Keratinocyte (primary cell): ENCODE data around the gene FUBP1. TPM values are rescaled to one million over a fixed set of nuclear protein-coding genes. Genes with fewer than 3 reads are reported as not detected.
A peak's percentile ranks its signal among the peaks of the same experiment; 100 is the strongest.
"Not testable (repeated sequence)": the region's sequence is repeated elsewhere in the genome, so short reads cannot be mapped to it uniquely, and the experiment has no call there.

Source experiments
- DNase-seq: peaks from one replicate; pipeline ENCODE4 v3.0.0-alpha.2; 2011; ENCODE audit warnings: low read depth, missing footprints, low spot score
- FAIRE-seq: peaks from 2 replicates; lab custom pipeline; 2011; peaks lifted over from hg19 to GRCh38; lab: Jason Lieb, UNC
- H2AFZ ChIP-seq: 2 replicates; pipeline ENCODE4 v1.6.0; 2012; ENCODE audit warnings: low read length, control low read depth, inconsistent platforms; ENCODE audit not compliant: control insufficient read depth
- H3K27ac ChIP-seq: 2 replicates; pipeline ENCODE4 v1.5.1; 2011; ENCODE audit warnings: low read length; ENCODE audit not compliant: control insufficient read depth, insufficient read depth
- H3K27me3 ChIP-seq: 3 replicates; pipeline ENCODE4 v1.6.0; 2011; ENCODE audit warnings: low read length; ENCODE audit not compliant: control insufficient read depth, insufficient read depth; ENCODE audit errors: extremely low read depth
- H3K36me3 ChIP-seq, 2 experiments: 2 replicates in 1 of 2; 3 replicates in 1 of 2; pipeline ENCODE4 v1.5.1; 2011; ENCODE audit warnings: low read length in 2 of 2, mild to moderate bottlenecking in 1 of 2; ENCODE audit not compliant: control insufficient read depth in 2 of 2, insufficient read depth in 2 of 2; ENCODE audit errors: extremely low read depth in 1 of 2
- H3K4me1 ChIP-seq: 3 replicates; pipeline ENCODE4 v1.5.1; 2011; ENCODE audit warnings: low read length; ENCODE audit not compliant: control insufficient read depth, insufficient read depth; ENCODE audit errors: extremely low read depth
- H3K4me2 ChIP-seq: 3 replicates; pipeline ENCODE4 v1.6.0; 2011; ENCODE audit warnings: low read depth, low read length; ENCODE audit not compliant: control insufficient read depth, insufficient read depth; ENCODE audit errors: extremely low read depth
- H3K4me3 ChIP-seq, 3 experiments: fragments of 200-600 bp in 1 of 3; sonication (generic) in 1 of 3; 2 replicates in 2 of 3; 3 replicates in 1 of 3; pipeline ENCODE4 v1.5.1; 2011 to 2016; ENCODE audit warnings: low read length in 3 of 3, mild to moderate bottlenecking in 3 of 3, control low read depth in 2 of 3, inconsistent platforms in 1 of 3, low read depth in 1 of 3, mixed read lengths in 1 of 3, mixed run types in 1 of 3, moderate library complexity in 1 of 3; ENCODE audit not compliant: control insufficient read depth in 2 of 3, insufficient read depth in 2 of 3; ENCODE audit errors: extremely low read depth in 1 of 3
- H3K79me2 ChIP-seq: 2 replicates; pipeline ENCODE4 v1.6.0; 2012; ENCODE audit warnings: low read length; ENCODE audit not compliant: control insufficient read depth, insufficient read depth
- H3K9ac ChIP-seq: 3 replicates; pipeline ENCODE4 v1.6.0; 2011; ENCODE audit warnings: low read length; ENCODE audit not compliant: control insufficient read depth, insufficient read depth; ENCODE audit errors: extremely low read depth
- H3K9me1 ChIP-seq: 3 replicates; pipeline ENCODE4 v1.6.0; 2011; ENCODE audit warnings: low read length; ENCODE audit not compliant: control insufficient read depth, insufficient read depth; ENCODE audit errors: extremely low read depth
- H3K9me3 ChIP-seq: 2 replicates; pipeline ENCODE4 v1.5.1; 2012; ENCODE audit warnings: low read depth, low read length; ENCODE audit not compliant: control insufficient read depth
- H4K20me1 ChIP-seq: 3 replicates; pipeline ENCODE4 v1.6.0; 2011; ENCODE audit warnings: low read length; ENCODE audit not compliant: control insufficient read depth, insufficient read depth; ENCODE audit errors: extremely low read depth
- CTCF ChIP-seq, 3 experiments: IDR thresholded peaks in 1 of 3; conservative IDR thresholded peaks in 1 of 3; optimal IDR thresholded peaks in 1 of 3; 2 replicates in 2 of 3; 3 replicates in 1 of 3; pipeline versions ENCODE3 to v1.5.1; 2011; ENCODE audit warnings: low read length in 3 of 3, mild to moderate bottlenecking in 3 of 3, moderate library complexity in 2 of 3, control low read depth in 1 of 3, inconsistent platforms in 1 of 3; ENCODE audit not compliant: insufficient read depth in 2 of 3; ENCODE audit errors: extremely low read depth in 1 of 3
- EZH2 ChIP-seq: IDR thresholded peaks from one replicate; pipeline ENCODE4 v1.6.1; 2012; ENCODE audit warnings: inconsistent platforms, mild to moderate bottlenecking, low read length, moderate library complexity
- dilution Hi-C: fragments of 300-500 bp; cut with MboI; formaldehyde crosslinking; loops from one replicate; pipeline ENCODE4 v1.7.0; 2020; ENCODE audit warnings: low sequenced_read_pairs; ENCODE audit not compliant: extremely low pct_ligation_motif_present
- polyA minus RNA-seq, 3 experiments: library from RNA; depleted of rRNA, polyadenylated mRNA; stranded (reverse); fragments of >200 nt; gene quantifications; 1 replicate in 1 of 3; 2 replicates in 1 of 3; 3 replicates in 1 of 3; pipeline ENCODE4 v1.2.3, GENCODE V29; 2011
- polyA plus RNA-seq, 5 experiments: library from polyadenylated mRNA; depleted of rRNA in 3 of 5; stranded (reverse) in 3 of 5; stranded (forward) in 1 of 5; unstranded in 1 of 5; fragments of >200 nt; gene quantifications; 1 replicate in 1 of 5; 2 replicates in 3 of 5; 3 replicates in 1 of 5; pipeline versions ENCODE4 v1.2.1 to v1.2.3, GENCODE V29; 2011 to 2012; ENCODE audit warnings: missing spikeins in 2 of 5, low read depth in 1 of 5, low replicate concordance in 1 of 5

The FUBP1 gene
- polyA plus RNA-seq (97.2 to 137 TPM (median 112 TPM) in 3 replicates), polyA minus RNA-seq (68.7 to 119 TPM (median 94.6 TPM) in 3 replicates)
- 72.1 TPM for polyA plus RNA-seq (2011; ENCODE audit: low read depth)
- 52.4 and 67.8 TPM in 2 replicates for polyA plus RNA-seq (2011; cell fraction: cytosol; rRNA removed)
- 145 and 211 TPM in 2 replicates for polyA plus RNA-seq (2011; cell fraction: nucleus; rRNA removed)
- polyA plus RNA-seq (2012; ENCODE audit: low replicate concordance), result 70.7 and 95.3 TPM in 2 replicates
- polyA minus RNA-seq (2011; cell fraction: cytosol; rRNA and poly(A)+ RNA removed), result 60.6 TPM
- 81.6 and 126 TPM in 2 replicates for polyA minus RNA-seq (2011; cell fraction: nucleus; rRNA and poly(A)+ RNA removed)

- no peaks in the 10 kb centered on the region for H3K27me3 ChIP-seq
- TF ChIP-seq EZH2 (no peak), CTCF (optimal IDR thresholded peaks at IDR 0.05 in 1 of 3, IDR thresholded peaks at IDR 0.05 in 1 of 3, conservative IDR thresholded peaks at IDR 0.05 in 1 of 3; ENCODE audit: extremely low read depth in 1 of 3, insufficient read depth in 2 of 3, low read length in 3 of 3) (peak; percentile 69 to 85 (median 83))
- FAIRE-seq, result peak; percentile 79
- peaks cover 28% of the 10 kb centered on the region for H4K20me1 ChIP-seq
- H3K9ac ChIP-seq, result peak within 1 kb of the TSS; percentile 100
- peak within 1 kb of the TSS; percentile 100 for H3K27ac ChIP-seq
- H3K36me3 ChIP-seq, result peaks cover 4 to 8% of the 10 kb centered on the region in 2 experiments
- peak; percentile 88 for DNase-seq
- H3K79me2 ChIP-seq, result peaks cover 76% of the 10 kb centered on the region
- H3K4me1 ChIP-seq, result peaks cover 20% of the 10 kb centered on the region
- peak within 1 kb of the TSS; percentile 98 for H2AFZ ChIP-seq
- H3K4me3 ChIP-seq, result peak within 1 kb of the TSS; percentile 55 to 93 (median 90)
- dilution Hi-C loops, result no loop called here
- peaks cover 2% of the 10 kb centered on the region for H3K9me1 ChIP-seq
- H3K4me2 ChIP-seq, result peak within 1 kb of the TSS; percentile 90
- no peaks in the 10 kb centered on the region for H3K9me3 ChIP-seq
Observed at GRCh38 chr1:77978969-77979876, at the start of gene FUBP1. Gene FUBP1 (minus strand): TSS chr1:77979072. CDS start chr1:77979004, 68 bp downstream.

GRCh38 chr1:78021134-78021533 is 42.3 kb upstream of the FUBP1 start:
- dilution Hi-C loops, H3K4me2 ChIP-seq, H3K27ac ChIP-seq, FAIRE-seq, H2AFZ ChIP-seq, H3K27me3 ChIP-seq, H4K20me1 ChIP-seq, H3K9ac ChIP-seq, H3K4me3 ChIP-seq, H3K4me1 ChIP-seq, DNase-seq, H3K36me3 ChIP-seq, H3K9me3 ChIP-seq, H3K9me1 ChIP-seq, H3K79me2 ChIP-seq: not testable (repeated sequence)
